ENCODE measurements around the gene PET100.
"Not testable (repeated sequence)": the region's sequence is repeated elsewhere in the genome, so short reads cannot be mapped to it uniquely, and the experiment has no call there.

GRCh38 chr19:7643629-7644549 is 14.3 kb downstream of the PET100 start:
- TF ChIP-seq CTCF (IDR thresholded peaks at IDR 0.05; ENCODE audit: poor library complexity, severe bottlenecking); POLR2AphosphoS5 (IDR thresholded peaks at IDR 0.05); RAD21 (conservative IDR thresholded peaks at IDR 0.05); EZH2 (IDR thresholded peaks at IDR 0.05; ENCODE audit: borderline replicate concordance, insufficient read depth, low read length, poor library complexity, severe bottlenecking); EP300 (conservative IDR thresholded peaks at IDR 0.05; ENCODE audit: poor library complexity, severe bottlenecking); REST (IDR thresholded peaks at IDR 0.05; ENCODE audit: borderline replicate concordance); MXI1 (conservative IDR thresholded peaks at IDR 0.05; ENCODE audit: poor library complexity, severe bottlenecking); TAF1 (IDR thresholded peaks at IDR 0.05; ENCODE audit: low read depth); SMC3 (conservative IDR thresholded peaks at IDR 0.05; ENCODE audit: poor library complexity): not testable (repeated sequence)

Measured in neural cell (in vitro differentiated cells).